NCI-H82 (cell line): ENCODE measurements around the gene PDE8A.
"Not testable (repeated sequence)": the region's sequence is repeated elsewhere in the genome, so short reads cannot be mapped to it uniquely, and the experiment has no call there.

Experiments used
- DNase-seq: peaks from one replicate; lab custom pipeline; 2025; lab: John Stamatoyannopoulos, UW

The PDE8A gene

DNA sequence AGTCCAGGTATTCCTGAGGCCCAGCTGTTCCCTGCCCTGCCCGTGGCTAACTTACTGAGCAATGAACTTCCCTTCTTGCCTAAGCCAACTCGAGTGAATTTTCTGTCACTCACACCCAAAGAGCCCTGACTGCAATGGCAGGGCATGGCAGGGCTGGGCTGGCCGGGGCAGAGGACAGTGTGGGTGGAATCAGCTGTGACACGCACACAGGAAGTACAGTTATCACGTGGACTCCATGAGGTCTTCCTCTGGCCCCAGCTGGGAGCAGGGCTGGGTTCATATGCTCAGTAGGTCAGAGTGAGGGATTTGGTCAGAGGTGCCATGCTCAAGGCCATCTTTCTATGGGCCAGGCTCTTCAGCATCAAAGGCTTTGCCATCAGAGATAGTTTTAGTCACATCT is 192.0 kb downstream of the PDE8A start:
- not testable (repeated sequence) for DNase-seq

- DNase-seq = no peak
Observed at GRCh38 chr15:85174521-85174920, 192.9 kb downstream of the PDE8A start.

DNA sequence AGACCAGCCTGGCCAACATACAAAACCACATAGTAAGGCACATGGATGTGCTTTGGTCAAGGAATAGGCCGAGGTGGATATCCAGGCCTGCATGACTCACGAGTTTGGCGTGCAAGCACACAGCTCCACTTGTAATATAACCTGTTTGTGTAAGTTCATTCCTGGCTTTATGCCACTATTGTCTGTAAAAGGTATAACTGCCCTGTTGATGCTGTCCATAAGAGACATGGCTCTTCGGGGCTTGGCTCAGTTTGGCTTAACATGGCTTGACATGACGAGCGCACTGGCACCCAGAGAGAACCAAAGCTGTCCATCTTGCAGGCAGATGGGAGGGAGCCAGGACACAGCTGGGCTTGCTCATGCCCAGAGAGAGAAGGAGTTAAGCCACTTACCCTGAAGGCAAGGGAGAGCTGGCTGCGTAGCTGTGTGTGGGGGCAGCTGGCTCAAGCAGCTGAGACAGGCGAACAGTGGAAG is 195.4 kb downstream of the PDE8A start:
- peak; percentile 97 for DNase-seq

GRCh38 chr15:85178308-85178707 is 196.7 kb downstream of the PDE8A start:
- DNase-seq = no peak

DNA sequence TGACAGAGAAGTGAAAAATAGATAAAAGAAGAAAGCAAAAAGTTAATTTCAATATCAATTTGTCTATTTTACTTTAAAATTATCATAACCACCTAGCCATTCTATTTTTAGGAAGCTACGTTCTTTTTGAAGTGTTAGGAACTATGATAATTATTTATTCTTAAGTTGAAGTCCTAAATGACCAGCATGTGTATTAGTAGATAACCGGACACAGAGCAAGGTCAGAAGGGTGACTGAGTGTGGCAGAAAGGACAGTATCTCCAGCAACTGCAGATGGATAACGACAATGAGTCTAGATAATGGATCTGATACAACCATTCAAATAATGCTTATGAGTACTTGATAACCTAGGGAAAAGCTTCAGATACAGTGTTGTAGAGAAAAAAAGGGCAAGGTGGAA is 198.0 kb downstream of the PDE8A start:
- no peak for DNase-seq

DNA sequence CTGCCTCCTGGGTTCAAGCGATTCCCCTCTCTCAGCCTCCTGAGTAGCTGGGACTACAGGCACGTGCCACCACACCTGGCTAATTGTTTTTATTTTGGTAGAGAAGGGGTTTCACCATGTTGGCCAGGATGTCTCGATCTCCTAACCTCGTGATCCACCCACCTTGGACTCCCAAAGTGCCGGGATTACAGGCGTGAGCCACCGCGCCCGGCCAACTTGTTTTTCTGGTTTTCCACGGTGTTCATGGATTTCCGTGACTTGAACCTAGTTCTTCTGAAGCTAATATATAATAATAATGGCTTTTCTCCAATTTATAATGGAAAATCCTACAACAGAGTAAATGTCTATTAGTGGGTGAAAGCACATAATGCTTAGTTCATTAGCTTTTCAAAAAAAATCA is 203.7 kb downstream of the PDE8A start:
- DNase-seq = not testable (repeated sequence)

DNA sequence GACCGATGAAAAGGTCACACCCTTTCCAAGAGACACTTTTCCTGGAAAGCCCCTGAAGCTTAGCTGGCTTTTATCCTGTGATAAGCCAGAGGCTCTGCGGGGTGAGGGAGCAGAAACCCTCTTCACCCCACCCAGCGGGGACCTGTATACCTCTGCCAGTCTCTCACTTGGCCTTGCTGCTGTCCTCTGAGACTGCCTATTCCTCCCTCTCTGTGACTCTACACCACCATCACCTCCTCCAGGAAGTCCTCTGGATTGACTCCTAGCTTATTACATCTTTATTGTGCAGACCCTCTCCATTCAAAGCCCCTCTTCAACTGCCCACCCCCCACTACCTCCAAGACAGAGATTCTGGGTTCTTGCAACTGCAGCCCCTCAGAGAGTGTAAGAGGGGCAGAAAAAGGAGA is 206.5 kb downstream of the PDE8A start:
- DNase-seq = not testable (repeated sequence)
